Activated naive CD4-positive, alpha-beta T cell treated with anti-CD3 and anti-CD28 coated beads, Interleukin-2, amount 50 U/mL, for 16 hours (primary cell): ENCODE measurements around the gene C19orf44.
"Not testable (repeated sequence)": the region's sequence is repeated elsewhere in the genome, so short reads cannot be mapped to it uniquely, and the experiment has no call there.

Experiments
- DNase-seq: peaks from one replicate; pipeline ENCODE4 v3.0.0-alpha.2; 2020

Gene C19orf44

GRCh38 chr19:16495982-16496612, at the start of gene C19orf44, which contains the start of gene CALR3:
Gene C19orf44, plus strand, starts transcription at chr19:16496394. Its CDS starts 4,399 bp downstream, at chr19:16500793.
Gene CALR3, minus strand, starts transcription at chr19:16496167. Its CDS starts 38 bp downstream, at chr19:16496129.
- DNase-seq: peak; percentile 96

DNA sequence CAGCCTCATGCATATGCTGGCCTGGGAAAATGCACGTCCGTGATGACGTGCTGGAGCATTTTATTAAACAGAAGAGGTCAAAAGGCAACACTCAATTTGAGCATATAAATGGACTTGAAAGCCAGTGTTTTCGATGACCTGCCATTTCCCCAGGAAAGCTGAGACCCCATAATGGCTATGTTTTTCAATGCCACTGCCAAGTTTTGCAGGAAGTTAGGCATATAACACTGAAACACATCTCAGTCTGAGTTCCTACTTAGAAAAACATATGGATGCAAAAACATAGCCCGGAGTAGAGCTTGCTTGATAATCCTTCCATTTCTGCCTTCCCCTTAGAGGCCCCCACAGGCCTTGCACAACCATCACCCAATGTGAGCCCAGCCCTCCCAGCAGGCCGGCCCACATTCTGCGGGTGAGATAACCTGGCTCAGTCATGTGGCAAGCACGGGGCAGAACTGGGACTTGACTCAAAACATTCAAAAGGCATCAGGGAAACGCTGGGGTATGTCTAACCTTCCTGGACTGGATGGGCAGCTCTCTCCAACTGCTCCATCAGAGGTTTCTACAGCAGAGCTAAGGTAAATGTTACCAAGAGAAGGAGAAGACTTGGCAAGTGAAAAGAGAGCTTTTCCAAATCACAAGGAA, 49.3 kb upstream of the C19orf44 start:
- DNase-seq: no peak

GRCh38 chr19:16448872-16449271, 47.3 kb upstream of the C19orf44 start:
- not testable (repeated sequence) for DNase-seq

- no peak for DNase-seq
These were observed 46.7 kb upstream of the C19orf44 start for GRCh38 chr19:16449330-16449961.

DNA sequence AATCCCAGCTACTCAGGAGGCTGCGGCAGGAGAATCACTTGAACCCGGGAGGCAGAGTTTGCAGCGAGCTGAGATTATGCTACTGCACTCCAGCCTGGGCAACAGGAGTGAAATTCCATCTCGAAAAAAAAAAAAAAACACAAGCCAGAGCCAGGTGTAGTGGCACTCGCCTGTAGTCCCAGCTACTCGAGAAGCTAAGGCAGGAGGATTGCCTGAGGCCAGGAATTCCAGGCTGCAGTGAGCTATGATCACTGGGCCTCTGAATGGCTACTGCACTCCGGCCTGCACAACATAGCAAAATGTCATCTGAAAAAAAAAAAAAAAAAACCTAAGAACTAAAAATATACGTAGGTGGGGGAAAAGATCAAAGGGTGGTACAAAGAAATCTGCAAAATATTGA, 43.9 kb upstream of the C19orf44 start:
- no peak for DNase-seq

DNA sequence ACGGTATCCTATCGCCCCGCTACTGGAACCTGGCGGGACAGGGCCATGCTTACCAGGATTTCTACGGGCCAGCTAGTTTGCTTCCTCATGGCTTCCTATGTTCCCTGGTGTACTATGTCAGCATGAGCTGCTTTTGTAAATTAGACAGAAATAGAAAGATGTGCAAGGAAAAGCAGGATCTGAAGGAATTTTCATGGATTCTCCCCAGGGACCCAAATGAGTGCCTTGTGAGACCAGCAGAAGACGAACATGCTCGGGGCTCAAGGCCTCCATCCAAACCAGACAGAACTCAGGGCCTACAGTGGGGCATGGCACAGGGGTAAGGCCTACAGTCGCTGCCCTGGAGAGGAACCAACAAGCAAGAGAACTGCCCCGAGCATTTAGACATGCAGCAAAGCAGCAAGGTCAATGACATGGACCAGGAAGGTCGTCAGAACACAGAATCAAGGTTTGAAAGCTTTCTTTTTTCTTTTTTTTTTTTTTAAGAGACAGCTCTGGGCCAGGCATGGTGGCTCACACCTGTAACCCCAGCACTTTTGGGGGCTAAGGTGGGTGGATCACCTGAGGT, 41.8 kb upstream of the C19orf44 start:
- no peak for DNase-seq

- no peak for DNase-seq
These were observed 40.7 kb upstream of the C19orf44 start for GRCh38 chr19:16455489-16455888.

GRCh38 chr19:16456652-16457194, 39.5 kb upstream of the C19orf44 start:
- no peak for DNase-seq

DNA sequence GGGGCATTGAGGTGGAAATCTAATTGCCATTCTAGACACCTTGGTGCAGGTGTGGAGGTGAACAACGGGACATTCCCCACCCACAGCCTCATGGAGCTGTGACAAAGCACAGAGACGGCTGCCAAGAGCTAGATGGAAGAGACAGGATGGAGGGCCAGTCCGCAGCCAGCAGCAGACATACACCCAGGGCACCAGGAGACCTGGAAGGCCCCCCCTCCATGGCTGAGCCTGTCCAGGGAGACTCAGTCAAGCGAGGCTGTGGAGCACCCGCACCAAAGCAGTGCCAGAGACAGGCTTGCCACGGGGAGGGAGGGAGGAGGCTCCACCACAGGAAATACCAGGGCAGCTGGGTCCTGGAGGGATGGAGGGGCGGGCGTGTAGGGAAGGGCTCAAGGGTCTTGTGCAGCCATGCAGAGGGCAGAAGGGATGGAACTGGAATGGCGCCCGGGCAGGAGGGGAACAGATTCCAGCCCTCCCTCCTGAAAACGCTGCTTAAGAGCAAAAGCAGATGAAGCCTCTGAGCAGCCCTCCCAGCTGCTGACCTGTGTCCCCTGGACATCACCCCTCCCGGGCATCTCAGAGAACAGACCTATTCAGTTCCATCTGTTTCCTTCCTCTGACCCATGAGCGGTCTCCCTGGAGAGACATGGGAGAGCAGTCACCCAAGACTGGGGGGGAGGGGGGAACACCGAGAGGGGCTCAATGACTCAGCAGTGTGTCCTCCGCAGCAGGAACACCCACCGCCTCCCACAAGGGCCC, 38.8 kb upstream of the C19orf44 start:
- DNase-seq: peak; percentile 22

- DNase-seq: no peak
These were observed 38.3 kb upstream of the C19orf44 start for GRCh38 chr19:16457954-16458331.

- DNase-seq: no peak
These were observed 37.5 kb upstream of the C19orf44 start for GRCh38 chr19:16458391-16459341.

- no peak for DNase-seq
These were observed 36.5 kb upstream of the C19orf44 start for GRCh38 chr19:16459680-16460079.

- DNase-seq: no peak
These were observed 35.7 kb upstream of the C19orf44 start for GRCh38 chr19:16460454-16460853.

DNA sequence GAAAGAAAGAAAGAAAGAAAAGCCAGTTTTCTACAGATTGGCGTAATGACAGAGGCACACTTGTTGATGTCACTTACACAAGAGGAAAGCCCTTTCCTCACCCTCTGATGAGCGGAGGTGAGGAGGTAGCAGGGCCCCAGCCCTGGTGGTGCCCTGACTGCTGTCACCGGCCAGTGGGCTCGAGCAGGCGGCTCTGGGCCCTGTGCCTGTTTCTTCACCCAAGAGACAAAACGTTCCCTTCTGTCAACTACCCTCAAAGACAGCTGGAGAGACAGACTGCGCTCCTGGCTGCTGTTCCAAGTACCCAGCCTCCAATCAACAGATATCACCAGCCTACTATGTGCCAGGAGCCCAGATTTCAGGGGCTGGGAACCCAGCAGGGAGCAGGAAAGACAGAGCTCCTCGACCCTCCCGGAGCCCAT, 34.6 kb upstream of the C19orf44 start:
- DNase-seq: no peak

GRCh38 chr19:16462757-16463250, 33.4 kb upstream of the C19orf44 start:
- DNase-seq: no peak

DNA sequence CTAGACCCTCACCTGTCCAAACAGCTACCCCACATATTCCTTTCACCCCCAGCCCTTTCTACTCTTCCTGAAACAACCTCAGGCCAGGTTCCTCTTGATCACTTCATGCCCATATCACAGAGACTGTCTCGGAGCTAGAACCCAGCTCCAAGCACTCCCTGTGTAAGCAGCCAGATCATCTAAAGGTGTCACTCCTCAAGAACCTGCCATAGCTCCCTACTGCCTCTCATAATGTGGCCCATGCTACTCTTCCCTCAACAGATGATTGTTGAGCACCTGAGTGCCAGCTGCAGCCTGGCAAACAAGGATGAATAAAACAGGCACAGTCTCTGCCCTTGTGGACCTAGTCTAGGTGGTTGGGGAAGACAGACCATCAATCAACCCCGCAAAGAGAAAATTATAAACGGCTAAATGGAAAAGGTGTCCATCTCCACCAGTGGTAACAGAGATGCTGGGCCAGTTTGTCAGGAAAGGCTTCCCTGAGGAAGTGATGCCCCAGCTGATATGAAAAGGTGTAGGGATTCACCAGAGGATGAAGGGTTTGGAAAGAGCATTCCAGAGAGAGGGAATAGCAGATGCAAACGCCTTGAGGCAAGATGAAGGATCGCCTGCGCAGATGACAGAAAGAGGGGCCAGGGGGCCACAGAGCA, 32.7 kb upstream of the C19orf44 start:
- DNase-seq: no peak

DNA sequence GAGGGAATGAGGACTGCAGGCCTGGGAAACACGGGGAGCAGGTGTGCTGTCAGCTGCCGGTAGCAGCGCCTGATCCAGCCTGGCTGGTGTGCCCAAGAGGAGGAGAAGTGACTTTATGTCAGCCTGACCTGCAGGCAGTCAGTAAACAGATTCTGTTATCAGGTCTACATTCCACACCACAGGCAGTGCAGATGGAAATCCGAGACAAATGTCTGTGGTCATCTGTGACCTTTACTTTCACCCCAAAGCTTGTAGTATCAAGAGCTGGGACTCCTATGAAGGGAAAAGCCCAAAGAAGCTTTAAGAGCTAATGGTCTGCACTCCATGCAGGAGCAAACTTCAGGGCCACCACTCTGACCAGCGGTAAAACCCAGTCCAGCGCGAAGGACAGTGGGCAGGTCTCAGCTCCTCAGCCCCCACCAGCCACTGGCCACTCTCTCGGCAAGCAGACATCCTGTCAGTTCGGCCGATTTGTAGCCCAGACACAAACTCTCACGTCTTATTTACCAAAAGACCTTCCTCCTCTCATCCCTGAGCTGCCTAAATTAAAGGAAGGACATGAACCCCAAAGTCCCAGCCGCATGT, 32.1 kb upstream of the C19orf44 start:
- DNase-seq: no peak

DNA sequence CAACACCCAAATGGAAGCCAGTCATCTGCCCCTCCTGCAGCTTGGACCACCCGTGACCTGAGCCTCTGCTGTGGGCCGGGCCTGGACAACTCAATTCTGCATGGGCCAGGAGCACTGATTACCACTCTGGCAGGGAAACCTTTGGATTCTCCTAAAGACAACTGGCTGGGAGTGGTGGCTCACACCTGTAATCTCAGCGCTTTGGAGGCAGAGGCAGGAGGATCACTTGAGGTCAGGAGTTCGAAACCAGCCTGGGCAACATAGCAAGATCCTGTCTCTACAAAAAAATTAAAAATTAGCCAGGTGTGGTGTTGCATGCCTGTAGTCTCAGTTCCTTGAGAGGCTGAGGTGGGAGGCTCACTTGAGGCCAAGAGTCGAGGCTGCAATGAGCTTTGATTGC, 31.0 kb upstream of the C19orf44 start:
- no peak for DNase-seq

GRCh38 chr19:16466802-16467427, 29.3 kb upstream of the C19orf44 start:
- not testable (repeated sequence) for DNase-seq

GRCh38 chr19:16467581-16467980, 28.6 kb upstream of the C19orf44 start:
- DNase-seq: no peak
